ENCODE data around the gene PYY. TPM values are rescaled to one million over a fixed set of nuclear protein-coding genes. Genes with fewer than 3 reads are reported as not detected.

The PYY gene
- total and polyA plus RNA-seq, 10 of the 15 experiments (the other 5 are each of a cell fraction or from before 2014, with no cell fraction given) = 0.07 to 0.18 TPM; not detected in 8

GRCh38 chr17:43906951-43907424 lies 46.8 kb downstream of the PYY start (continued):
- TF ChIP-seq EZH2 (IDR thresholded peaks at IDR 0.05; ENCODE audit: borderline replicate concordance, control insufficient read depth, low read depth, low read length) = no peak
- TF ChIP-seq ZNF24 (IDR thresholded peaks at IDR 0.05) = no peak
- TF ChIP-seq KAT2A (conservative IDR thresholded peaks at IDR 0.05; ENCODE audit: control insufficient read depth, low read depth, low read length) = no peak
- TF ChIP-seq, protein P1, sequence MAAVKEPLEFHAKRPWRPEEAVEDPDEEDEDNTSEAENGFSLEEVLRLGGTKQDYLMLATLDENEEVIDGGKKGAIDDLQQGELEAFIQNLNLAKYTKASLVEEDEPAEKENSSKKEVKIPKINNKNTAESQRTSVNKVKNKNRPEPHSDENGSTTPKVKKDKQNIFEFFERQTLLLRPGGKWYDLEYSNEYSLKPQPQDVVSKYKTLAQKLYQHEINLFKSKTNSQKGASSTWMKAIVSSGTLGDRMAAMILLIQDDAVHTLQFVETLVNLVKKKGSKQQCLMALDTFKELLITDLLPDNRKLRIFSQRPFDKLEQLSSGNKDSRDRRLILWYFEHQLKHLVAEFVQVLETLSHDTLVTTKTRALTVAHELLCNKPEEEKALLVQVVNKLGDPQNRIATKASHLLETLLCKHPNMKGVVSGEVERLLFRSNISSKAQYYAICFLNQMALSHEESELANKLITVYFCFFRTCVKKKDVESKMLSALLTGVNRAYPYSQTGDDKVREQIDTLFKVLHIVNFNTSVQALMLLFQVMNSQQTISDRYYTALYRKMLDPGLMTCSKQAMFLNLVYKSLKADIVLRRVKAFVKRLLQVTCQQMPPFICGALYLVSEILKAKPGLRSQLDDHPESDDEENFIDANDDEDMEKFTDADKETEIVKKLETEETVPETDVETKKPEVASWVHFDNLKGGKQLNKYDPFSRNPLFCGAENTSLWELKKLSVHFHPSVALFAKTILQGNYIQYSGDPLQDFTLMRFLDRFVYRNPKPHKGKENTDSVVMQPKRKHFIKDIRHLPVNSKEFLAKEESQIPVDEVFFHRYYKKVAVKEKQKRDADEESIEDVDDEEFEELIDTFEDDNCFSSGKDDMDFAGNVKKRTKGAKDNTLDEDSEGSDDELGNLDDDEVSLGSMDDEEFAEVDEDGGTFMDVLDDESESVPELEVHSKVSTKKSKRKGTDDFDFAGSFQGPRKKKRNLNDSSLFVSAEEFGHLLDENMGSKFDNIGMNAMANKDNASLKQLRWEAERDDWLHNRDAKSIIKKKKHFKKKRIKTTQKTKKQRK (IDR thresholded peaks at IDR 0.05; ENCODE audit: low read depth, low read length) = no peak
- TF ChIP-seq BCL3 (IDR thresholded peaks at IDR 0.05; ENCODE audit: borderline replicate concordance, insufficient read depth, low read depth, low read length, poor library complexity, severe bottlenecking) = no peak
- TF ChIP-seq, protein P2, sequence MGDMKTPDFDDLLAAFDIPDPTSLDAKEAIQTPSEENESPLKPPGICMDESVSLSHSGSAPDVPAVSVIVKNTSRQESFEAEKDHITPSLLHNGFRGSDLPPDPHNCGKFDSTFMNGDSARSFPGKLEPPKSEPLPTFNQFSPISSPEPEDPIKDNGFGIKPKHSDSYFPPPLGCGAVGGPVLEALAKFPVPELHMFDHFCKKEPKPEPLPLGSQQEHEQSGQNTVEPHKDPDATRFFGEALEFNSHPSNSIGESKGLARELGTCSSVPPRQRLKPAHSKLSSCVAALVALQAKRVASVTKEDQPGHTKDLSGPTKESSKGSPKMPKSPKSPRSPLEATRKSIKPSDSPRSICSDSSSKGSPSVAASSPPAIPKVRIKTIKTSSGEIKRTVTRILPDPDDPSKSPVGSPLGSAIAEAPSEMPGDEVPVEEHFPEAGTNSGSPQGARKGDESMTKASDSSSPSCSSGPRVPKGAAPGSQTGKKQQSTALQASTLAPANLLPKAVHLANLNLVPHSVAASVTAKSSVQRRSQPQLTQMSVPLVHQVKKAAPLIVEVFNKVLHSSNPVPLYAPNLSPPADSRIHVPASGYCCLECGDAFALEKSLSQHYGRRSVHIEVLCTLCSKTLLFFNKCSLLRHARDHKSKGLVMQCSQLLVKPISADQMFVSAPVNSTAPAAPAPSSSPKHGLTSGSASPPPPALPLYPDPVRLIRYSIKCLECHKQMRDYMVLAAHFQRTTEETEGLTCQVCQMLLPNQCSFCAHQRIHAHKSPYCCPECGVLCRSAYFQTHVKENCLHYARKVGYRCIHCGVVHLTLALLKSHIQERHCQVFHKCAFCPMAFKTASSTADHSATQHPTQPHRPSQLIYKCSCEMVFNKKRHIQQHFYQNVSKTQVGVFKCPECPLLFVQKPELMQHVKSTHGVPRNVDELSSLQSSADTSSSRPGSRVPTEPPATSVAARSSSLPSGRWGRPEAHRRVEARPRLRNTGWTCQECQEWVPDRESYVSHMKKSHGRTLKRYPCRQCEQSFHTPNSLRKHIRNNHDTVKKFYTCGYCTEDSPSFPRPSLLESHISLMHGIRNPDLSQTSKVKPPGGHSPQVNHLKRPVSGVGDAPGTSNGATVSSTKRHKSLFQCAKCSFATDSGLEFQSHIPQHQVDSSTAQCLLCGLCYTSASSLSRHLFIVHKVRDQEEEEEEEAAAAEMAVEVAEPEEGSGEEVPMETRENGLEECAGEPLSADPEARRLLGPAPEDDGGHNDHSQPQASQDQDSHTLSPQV (IDR thresholded peaks at IDR 0.05) = no peak
- no peak for TF ChIP-seq SIN3A (IDR thresholded peaks at IDR 0.05; ENCODE audit: low read depth, low read length)

Data from GM12878 (cell line).